22Rv1 (cell line): Measurements from ENCODE around the gene PICALM.

Source experiments
- CTCF ChIP-seq: fragments of 450-650 bp; IDR thresholded peaks from 2 replicates; pipeline ENCODE4 v1.5.1; 2017; ENCODE audit warnings: mild to moderate bottlenecking
- ZFX ChIP-seq: fragments of 450-650 bp; IDR thresholded peaks from 2 replicates; pipeline ENCODE4 v1.6.1; 2017; ENCODE audit warnings: antibody characterized with exemption, borderline replicate concordance

GRCh38 chr11:85945788-85946187 is 123.1 kb downstream of the PICALM start:
- TF ChIP-seq CTCF (no peak), ZFX (no peak)
